Natural killer cell (primary cell): ENCODE measurements around the gene RNGTT. TPM values are rescaled to one million over a fixed set of nuclear protein-coding genes. Genes with fewer than 3 reads are reported as not detected.

Experiments used
- ATAC-seq, 3 donors: fragments of 150-1000 bp in 2 of 3; fragments of 200-7000 bp in 1 of 3; cut with Tn5 transposase; 1 replicate in 1 of 3; 2 replicates in 2 of 3; pipeline ENCODE4 v1.10.0; 2021; ENCODE audit warnings: mild to moderate bottlenecking in 2 of 3, moderate library complexity in 2 of 3
- DNase-seq, 2 donors: peaks; one replicate each; pipeline versions ENCODE4 v3.0.0 to v3.0.0-alpha.2; 2013 to 2021; ENCODE audit warnings: mixed read lengths in 1 of 2
- H3K27ac ChIP-seq: one replicate; pipeline ENCODE4 v1.5.1; 2013; ENCODE audit warnings: mild to moderate bottlenecking, low read length
- H3K27me3 ChIP-seq: one replicate; pipeline ENCODE4 v1.6.1; 2013; ENCODE audit warnings: low read length; ENCODE audit not compliant: control insufficient read depth, insufficient read depth
- H3K36me3 ChIP-seq: one replicate; pipeline ENCODE4 v1.6.1; 2013; ENCODE audit warnings: low read length; ENCODE audit not compliant: control insufficient read depth, insufficient read depth
- H3K4me1 ChIP-seq: one replicate; pipeline ENCODE4 v1.6.1; 2013; ENCODE audit warnings: low read length; ENCODE audit not compliant: control insufficient read depth, insufficient read depth
- H3K4me3 ChIP-seq: one replicate; pipeline ENCODE4 v1.5.1; 2013; ENCODE audit warnings: low read length
- H3K9me3 ChIP-seq: one replicate; pipeline ENCODE4 v1.6.1; 2013; ENCODE audit warnings: low read length; ENCODE audit not compliant: control insufficient read depth, insufficient read depth
- H3K27ac Mint-ChIP-seq, 2 donors: one replicate each; pipeline ENCODE4 v1.8.0; 2022; ENCODE audit warnings: mild to moderate bottlenecking in 2 of 2, mixed read lengths in 2 of 2, moderate library complexity in 1 of 2
- H3K27me3 Mint-ChIP-seq, 2 donors: one replicate each; pipeline ENCODE4 v1.8.0; 2022; ENCODE audit warnings: low read depth in 2 of 2, mixed read lengths in 2 of 2
- H3K36me3 Mint-ChIP-seq: one replicate; pipeline ENCODE4 v1.8.0; 2022; ENCODE audit warnings: mixed read lengths
- H3K4me1 Mint-ChIP-seq, 2 donors: one replicate each; pipeline ENCODE4 v1.8.0; 2022; ENCODE audit warnings: mixed read lengths in 2 of 2
- H3K4me3 Mint-ChIP-seq: one replicate; pipeline ENCODE4 v1.8.0; 2022; ENCODE audit warnings: mild to moderate bottlenecking, moderate library complexity, mixed read lengths
- H3K9me3 Mint-ChIP-seq, 2 donors: one replicate each; pipeline ENCODE4 v1.8.0; 2022; ENCODE audit warnings: mixed read lengths in 2 of 2
- WGBS: methylation state at CpG from one replicate; pipeline ENCODE4 v1.1.7; 2013; ENCODE audit warnings: missing lambda C conversion rate; ENCODE audit not compliant: insufficient coverage; 5-methylcytosine and 5-hydroxymethylcytosine counted together
- intact Hi-C: fragments of 100-400 bp; cut with micrococcal nuclease; formaldehyde crosslinking; loops from one replicate; pipeline ENCODE4 v1.14.2; 2022
- total RNA-seq, 4 donors: library from RNA; stranded (reverse); fragments of 120-200 nt in 1 of 4; gene quantifications; one replicate each; pipeline versions ENCODE4 v1.2.3 to v1.2.4, GENCODE V29; 2013 to 2022
- TF ChIP-seq, protein P1 (sequence below): fragments of 200-600 bp; IDR thresholded peaks from one replicate; pipeline ENCODE4 v1.8.0; 2022; ENCODE audit warnings: antibody characterized with exemption

Gene RNGTT
- total RNA-seq, 3 donors from 2014 or later (not counting 1 experiment from before 2014, with no cell fraction given): 23.1 to 27.2 (median 23.1) TPM

DNA sequence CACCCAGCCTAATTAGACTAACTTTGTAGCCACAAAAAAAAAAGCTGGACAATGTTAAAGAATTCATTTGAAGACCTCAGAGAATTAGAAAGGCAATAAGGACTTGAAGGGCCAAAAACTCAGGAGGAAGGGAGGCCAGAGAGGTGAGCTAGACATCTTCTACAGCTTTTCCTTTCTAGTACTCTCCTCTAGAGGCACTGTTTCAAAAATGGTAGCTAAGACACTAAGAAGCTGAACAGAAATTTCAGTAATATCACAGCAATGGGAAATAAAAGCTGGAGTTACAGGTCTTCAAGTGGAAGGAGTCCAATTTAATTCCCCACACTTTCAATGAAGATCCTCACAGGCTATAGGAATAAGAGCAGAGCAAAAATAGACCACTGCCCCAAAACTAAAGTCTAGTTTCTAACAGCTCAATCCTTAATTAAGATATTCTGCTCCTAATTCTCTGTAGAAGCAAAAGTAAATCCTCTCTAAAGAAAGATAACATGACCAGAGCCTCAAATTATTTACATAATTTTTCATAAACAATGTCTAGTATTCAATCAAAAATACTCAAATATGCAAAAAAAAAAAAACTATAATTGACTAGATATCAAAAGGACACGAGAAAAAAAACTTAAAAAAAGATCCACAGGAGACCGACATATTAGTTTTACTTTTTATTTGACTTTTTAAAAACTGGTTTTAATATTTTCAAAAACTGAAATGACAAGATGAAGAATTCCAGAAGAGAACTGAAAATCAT lies 63.7 kb downstream of the RNGTT start:
- intact Hi-C loops: no loop called here
- Histone ChIP-seq H3K27ac (no peak overlapping the region), H3K9me3 (no peaks in the 10 kb centered on the region), H3K4me3 (no peak overlapping the region), H3K36me3 (peaks cover 21% of the 10 kb centered on the region), H3K4me1 (no peaks in the 10 kb centered on the region), H3K27me3 (no peaks in the 10 kb centered on the region)
- Mint-ChIP-seq H3K27ac (no peak overlapping the region), H3K4me3 (no peak overlapping the region), H3K9me3 (no peaks in the 10 kb centered on the region), H3K27me3 (no peaks in the 10 kb centered on the region), H3K4me1 (peaks cover 0 to 3% of the 10 kb centered on the region in 2 donors), H3K36me3 (peaks cover 4% of the 10 kb centered on the region)
- TF ChIP-seq, protein P1, sequence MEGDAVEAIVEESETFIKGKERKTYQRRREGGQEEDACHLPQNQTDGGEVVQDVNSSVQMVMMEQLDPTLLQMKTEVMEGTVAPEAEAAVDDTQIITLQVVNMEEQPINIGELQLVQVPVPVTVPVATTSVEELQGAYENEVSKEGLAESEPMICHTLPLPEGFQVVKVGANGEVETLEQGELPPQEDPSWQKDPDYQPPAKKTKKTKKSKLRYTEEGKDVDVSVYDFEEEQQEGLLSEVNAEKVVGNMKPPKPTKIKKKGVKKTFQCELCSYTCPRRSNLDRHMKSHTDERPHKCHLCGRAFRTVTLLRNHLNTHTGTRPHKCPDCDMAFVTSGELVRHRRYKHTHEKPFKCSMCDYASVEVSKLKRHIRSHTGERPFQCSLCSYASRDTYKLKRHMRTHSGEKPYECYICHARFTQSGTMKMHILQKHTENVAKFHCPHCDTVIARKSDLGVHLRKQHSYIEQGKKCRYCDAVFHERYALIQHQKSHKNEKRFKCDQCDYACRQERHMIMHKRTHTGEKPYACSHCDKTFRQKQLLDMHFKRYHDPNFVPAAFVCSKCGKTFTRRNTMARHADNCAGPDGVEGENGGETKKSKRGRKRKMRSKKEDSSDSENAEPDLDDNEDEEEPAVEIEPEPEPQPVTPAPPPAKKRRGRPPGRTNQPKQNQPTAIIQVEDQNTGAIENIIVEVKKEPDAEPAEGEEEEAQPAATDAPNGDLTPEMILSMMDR: no peak
- ATAC-seq: no peak
- no CpG with 5 or more reads among the region's 2 CpGs for WGBS
- no peak for DNase-seq

DNA sequence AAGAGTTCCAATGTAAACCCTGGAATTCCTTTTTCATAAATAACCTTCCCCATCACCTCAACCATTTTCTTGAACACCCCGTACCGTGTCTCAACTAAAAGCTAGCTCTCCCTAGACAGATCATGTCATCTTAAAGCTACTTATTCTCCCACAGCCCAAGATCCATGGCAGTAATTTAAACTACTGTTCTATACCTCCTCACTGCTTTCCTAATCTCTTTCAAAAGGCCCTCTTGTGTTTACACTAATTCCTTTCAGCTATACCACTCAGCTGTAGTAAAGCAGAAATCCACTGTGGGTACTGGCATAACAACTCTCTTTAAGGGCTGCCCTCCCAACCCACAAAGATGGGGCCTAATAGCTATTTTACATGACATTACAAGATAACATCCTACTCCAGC lies 67.5 kb downstream of the RNGTT start:
- Histone ChIP-seq H3K27ac (no peak overlapping the region), H3K36me3 (peaks cover 16% of the 10 kb centered on the region), H3K27me3 (no peaks in the 10 kb centered on the region), H3K4me1 (no peaks in the 10 kb centered on the region), H3K9me3 (no peaks in the 10 kb centered on the region), H3K4me3 (no peak overlapping the region)
- intact Hi-C loops: no loop called here
- WGBS: 98% methylated on average over 2 of the region's 2 CpGs
- Mint-ChIP-seq H3K4me1 (no peaks in the 10 kb centered on the region), H3K4me3 (no peak overlapping the region), H3K36me3 (no peaks in the 10 kb centered on the region), H3K27me3 (no peaks in the 10 kb centered on the region), H3K27ac (no peak overlapping the region), H3K9me3 (no peaks in the 10 kb centered on the region)
- no peak for DNase-seq
- TF ChIP-seq, protein P1: no peak
- ATAC-seq: no peak

DNA sequence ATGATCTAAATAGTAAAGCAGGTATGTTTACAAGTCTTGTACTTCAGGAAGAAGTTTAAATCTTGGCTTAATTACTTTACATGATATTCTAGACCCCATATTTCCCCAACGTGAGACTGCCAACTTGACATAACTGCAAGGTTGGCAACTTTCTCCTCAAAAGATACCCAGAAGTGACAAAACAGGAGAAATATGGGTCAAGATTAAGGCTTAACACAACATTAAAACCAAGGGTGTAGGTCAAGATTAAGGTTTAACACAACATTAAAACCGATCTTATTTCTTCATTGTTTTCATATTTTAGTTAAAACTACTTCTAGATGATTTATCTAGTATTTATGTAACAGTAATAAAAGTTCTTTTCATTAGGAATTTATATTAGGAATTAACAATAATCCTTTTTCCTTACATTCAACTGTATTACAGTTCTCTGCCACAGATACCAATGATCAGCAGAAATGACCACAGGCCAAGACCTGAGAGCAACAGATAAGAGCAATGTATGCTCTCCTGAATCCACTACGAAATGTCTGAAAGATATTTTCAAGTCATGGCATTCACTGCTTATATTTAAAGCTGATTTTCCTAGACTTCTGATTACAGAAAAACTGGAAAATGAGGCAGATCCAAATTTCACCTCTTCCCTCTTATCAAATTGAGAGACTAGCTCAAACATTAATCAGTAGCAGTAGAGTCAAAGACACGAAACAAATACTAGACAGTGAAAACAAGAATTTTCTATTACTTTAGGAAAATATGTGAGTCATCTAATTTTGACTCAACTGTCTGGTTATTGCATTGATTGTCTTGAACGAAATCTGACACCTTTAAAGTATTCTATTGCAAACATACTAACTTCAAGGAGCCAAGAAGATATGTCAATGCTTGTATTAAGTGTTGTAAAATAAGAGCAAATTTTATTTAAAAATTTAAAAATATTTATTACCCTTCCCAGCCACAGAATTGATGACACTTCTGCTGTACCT lies 72.3 kb downstream of the RNGTT start:
- H3K36me3 Mint-ChIP-seq: peaks cover 6% of the 10 kb centered on the region
- intact Hi-C loops: no loop called here
- no peaks in the 10 kb centered on the region for H3K27me3 ChIP-seq
- peaks cover 23% of the 10 kb centered on the region for H3K36me3 ChIP-seq
- H3K27me3 Mint-ChIP-seq: no peaks in the 10 kb centered on the region
- H3K9me3 ChIP-seq: no peaks in the 10 kb centered on the region
- TF ChIP-seq, protein P1: no peak
- H3K9me3 Mint-ChIP-seq: no peaks in the 10 kb centered on the region
- H3K27ac ChIP-seq: no peak overlapping the region
- WGBS: 89% methylated on average over 2 of the region's 5 CpGs
- no peaks in the 10 kb centered on the region for H3K4me1 ChIP-seq
- no peak overlapping the region for H3K27ac Mint-ChIP-seq
- H3K4me3 Mint-ChIP-seq: no peak overlapping the region
- DNase-seq (no peak), ATAC-seq (no peak)
- H3K4me3 ChIP-seq: no peak overlapping the region
- no peaks in the 10 kb centered on the region for H3K4me1 Mint-ChIP-seq
